Posterior vena cava (tissue), 2 donors: ENCODE data around the gene PGLYRP2. TPM values are rescaled to one million over a fixed set of nuclear protein-coding genes. Genes with fewer than 3 reads are reported as not detected.

Source experiments
- microRNA-seq, 2 donors: library from miRNA; unstranded; fragments of <30 nt; microRNA quantifications; one replicate each; pipeline ENCODE4 v1.2.0, GENCODE V29; 2020 to 2021; ENCODE audit warnings: borderline microRNAs expressed in 2 of 2
- total RNA-seq, 2 donors: library from RNA; stranded (reverse); fragmentation: NEBNext Ultra II Directional; extraction: Animal tissue kit (Norgen Biotek cat#: 25700); gene quantifications; one replicate each; pipeline ENCODE4 v1.2.1, GENCODE V29; 2021
- donor health status: DM: yes; HTN: yes; CAD: no.
- donor health status: DM: yes; HTN: yes; CAD: no.

PGLYRP2 gene
- total RNA-seq, 2 donors from 2014 or later: not detected

Small RNAs within 50 kb of the gene (microRNA-seq; reads per million reads assigned to microRNA genes)
- 0 reads per million in 2 donors for gene MIR1470

Other genes starting within 250 kb of the PGLYRP2 start
- gene EPHX3, start 247.1 kb downstream of the PGLYRP2 start, total RNA-seq: under 1 TPM; 0.48 to 0.51 TPM
- 10 to 100 TPM; 77.5 to 89.6 TPM for gene BRD4, start 147.0 kb downstream of the PGLYRP2 start, total RNA-seq
- 10 to 100 TPM; 24.2 to 33.6 TPM for gene AKAP8, start 99.7 kb downstream of the PGLYRP2 start, total RNA-seq
- 10 to 100 TPM; 52.6 to 65.7 TPM for gene AKAP8L, start 60.5 kb downstream of the PGLYRP2 start, total RNA-seq
- gene WIZ, start 29.5 kb downstream of the PGLYRP2 start, total RNA-seq: 10 to 100 TPM; 33.2 to 44.2 TPM
- 1 to 10 TPM; 2.3 to 3.7 TPM for gene RASAL3, start 15.0 kb downstream of the PGLYRP2 start, total RNA-seq
- not detected for gene CYP4F22, start 29.0 kb upstream of the PGLYRP2 start, total RNA-seq
- gene CYP4F8, start 135.7 kb upstream of the PGLYRP2 start, total RNA-seq: not detected
- gene CYP4F3, start 161.4 kb upstream of the PGLYRP2 start, total RNA-seq: under 1 TPM; 0.29 to 0.79 TPM
- gene CYP4F12, start 193.6 kb upstream of the PGLYRP2 start, total RNA-seq: 1 to 10 TPM; 2.6 to 7.6 TPM
- not detected for gene OR10H2, start 248.5 kb upstream of the PGLYRP2 start, total RNA-seq